Mesenchymal stem cell (in vitro differentiated cells and primary cell): Measurements from ENCODE around the gene CDC42SE1.

Experiments used
- DNase-seq: peaks from one replicate; pipeline ENCODE4 v3.0.0-alpha.2; 2013
- H2AFZ ChIP-seq: one replicate; pipeline ENCODE4 v1.6.1; 2013; ENCODE audit warnings: low read depth, mild to moderate bottlenecking, control low read depth, inconsistent platforms, low read length, moderate library complexity
- H2AK5ac ChIP-seq: 2 replicates; pipeline ENCODE4 v1.6.1; 2013; ENCODE audit warnings: low read length, moderate library complexity, mild to moderate bottlenecking, inconsistent platforms; ENCODE audit not compliant: severe bottlenecking
- H2BK120ac ChIP-seq: one replicate; pipeline ENCODE4 v1.6.1; 2013; ENCODE audit warnings: low read depth, mild to moderate bottlenecking, inconsistent platforms, low read length, moderate library complexity
- H2BK12ac ChIP-seq, 2 experiments: one replicate each; pipeline ENCODE4 v1.6.1; 2013; ENCODE audit warnings: inconsistent platforms in 2 of 2, low read length in 2 of 2, mild to moderate bottlenecking in 2 of 2, moderate library complexity in 2 of 2, control low read depth in 1 of 2
- H2BK15ac ChIP-seq: one replicate; pipeline ENCODE4 v1.6.1; 2013; ENCODE audit warnings: mild to moderate bottlenecking, low read depth, inconsistent platforms; ENCODE audit not compliant: poor library complexity, severe bottlenecking
- H2BK5ac ChIP-seq: 2 replicates; pipeline ENCODE4 v1.6.1; 2013; ENCODE audit warnings: low read depth, mild to moderate bottlenecking, low read length, control low read depth, inconsistent platforms; ENCODE audit not compliant: poor library complexity, severe bottlenecking
- H3K14ac ChIP-seq, 2 experiments: one replicate each; pipeline ENCODE4 v1.6.1; 2013; ENCODE audit warnings: inconsistent platforms in 2 of 2, low read length in 2 of 2, control low read depth in 1 of 2, mild to moderate bottlenecking in 1 of 2, moderate library complexity in 1 of 2
- H3K18ac ChIP-seq, 2 experiments: one replicate each; pipeline ENCODE4 v1.6.1; 2013; ENCODE audit warnings: inconsistent platforms in 2 of 2, low read length in 2 of 2, control low read depth in 1 of 2, low read depth in 1 of 2, mild to moderate bottlenecking in 1 of 2
- H3K23ac ChIP-seq, 2 experiments: one replicate each; pipeline ENCODE4 v1.6.1; 2013; ENCODE audit warnings: inconsistent platforms in 2 of 2, low read length in 2 of 2, mild to moderate bottlenecking in 2 of 2, moderate library complexity in 2 of 2, control low read depth in 1 of 2
- H3K27ac ChIP-seq: 2 replicates; pipeline ENCODE4 v1.5.1; 2013; ENCODE audit warnings: mild to moderate bottlenecking, moderate library complexity, low read length, control low read depth, inconsistent platforms; ENCODE audit not compliant: poor library complexity, severe bottlenecking
- H3K27me3 ChIP-seq, 2 experiments: 2 replicates each; pipeline versions ENCODE4 v1.6.1 to v1.7.0; 2013; ENCODE audit warnings: low read length in 2 of 2, mild to moderate bottlenecking in 2 of 2, moderate library complexity in 2 of 2, control low read depth in 1 of 2, inconsistent platforms in 1 of 2; ENCODE audit not compliant: control insufficient read depth in 1 of 2, insufficient read depth in 1 of 2
- H3K36me3 ChIP-seq, 2 experiments: 2 replicates each; pipeline versions ENCODE4 v1.6.1 to v1.7.0; 2013; ENCODE audit warnings: low read length in 2 of 2, control low read depth in 1 of 2, inconsistent platforms in 1 of 2, low read depth in 1 of 2, mild to moderate bottlenecking in 1 of 2; ENCODE audit not compliant: insufficient read depth in 2 of 2, control insufficient read depth in 1 of 2
- H3K4ac ChIP-seq, 2 experiments: one replicate each; pipeline ENCODE4 v1.6.1; 2013; ENCODE audit warnings: inconsistent platforms in 2 of 2, low read length in 2 of 2, mild to moderate bottlenecking in 2 of 2, moderate library complexity in 2 of 2, control low read depth in 1 of 2, low read depth in 1 of 2
- H3K4me1 ChIP-seq: 2 replicates; pipeline ENCODE4 v1.6.1; 2013; ENCODE audit warnings: low read depth, low read length, control low read depth; ENCODE audit not compliant: control insufficient read depth, insufficient read depth
- H3K4me2 ChIP-seq: 2 replicates; pipeline ENCODE4 v1.6.1; 2013; ENCODE audit warnings: low read length, mild to moderate bottlenecking, inconsistent platforms; ENCODE audit not compliant: poor library complexity, severe bottlenecking
- H3K4me3 ChIP-seq, 2 experiments: 2 replicates each; pipeline versions ENCODE4 v1.5.1 to v1.7.0; 2013; ENCODE audit warnings: low read length in 2 of 2, mild to moderate bottlenecking in 2 of 2, control low read depth in 1 of 2, low read depth in 1 of 2; ENCODE audit not compliant: insufficient read depth in 1 of 2
- H3K79me1 ChIP-seq: replicated peaks from 2 replicates; pipeline ENCODE4 v1.6.1; 2013; ENCODE audit warnings: mild to moderate bottlenecking, control low read depth, low read length, inconsistent platforms; ENCODE audit not compliant: poor library complexity, severe bottlenecking
- H3K9ac ChIP-seq: 2 replicates; pipeline ENCODE4 v1.7.0; 2013; ENCODE audit warnings: mild to moderate bottlenecking, low read length, moderate library complexity
- H3K9me3 ChIP-seq: 2 replicates; pipeline ENCODE4 v1.7.0; 2013; ENCODE audit warnings: mild to moderate bottlenecking, low read length; ENCODE audit not compliant: control insufficient read depth
- H4K8ac ChIP-seq: one replicate; pipeline ENCODE4 v1.6.1; 2013; ENCODE audit warnings: inconsistent platforms, mild to moderate bottlenecking, low read length, moderate library complexity
- H4K91ac ChIP-seq: one replicate; pipeline ENCODE4 v1.6.1; 2013; ENCODE audit warnings: mild to moderate bottlenecking, low read length, inconsistent platforms
- WGBS: methylation state at CpG from one replicate; pipeline ENCODE4 v1.1.7; 2013; ENCODE audit warnings: mixed read lengths; 5-methylcytosine and 5-hydroxymethylcytosine counted together

Gene CDC42SE1

DNA sequence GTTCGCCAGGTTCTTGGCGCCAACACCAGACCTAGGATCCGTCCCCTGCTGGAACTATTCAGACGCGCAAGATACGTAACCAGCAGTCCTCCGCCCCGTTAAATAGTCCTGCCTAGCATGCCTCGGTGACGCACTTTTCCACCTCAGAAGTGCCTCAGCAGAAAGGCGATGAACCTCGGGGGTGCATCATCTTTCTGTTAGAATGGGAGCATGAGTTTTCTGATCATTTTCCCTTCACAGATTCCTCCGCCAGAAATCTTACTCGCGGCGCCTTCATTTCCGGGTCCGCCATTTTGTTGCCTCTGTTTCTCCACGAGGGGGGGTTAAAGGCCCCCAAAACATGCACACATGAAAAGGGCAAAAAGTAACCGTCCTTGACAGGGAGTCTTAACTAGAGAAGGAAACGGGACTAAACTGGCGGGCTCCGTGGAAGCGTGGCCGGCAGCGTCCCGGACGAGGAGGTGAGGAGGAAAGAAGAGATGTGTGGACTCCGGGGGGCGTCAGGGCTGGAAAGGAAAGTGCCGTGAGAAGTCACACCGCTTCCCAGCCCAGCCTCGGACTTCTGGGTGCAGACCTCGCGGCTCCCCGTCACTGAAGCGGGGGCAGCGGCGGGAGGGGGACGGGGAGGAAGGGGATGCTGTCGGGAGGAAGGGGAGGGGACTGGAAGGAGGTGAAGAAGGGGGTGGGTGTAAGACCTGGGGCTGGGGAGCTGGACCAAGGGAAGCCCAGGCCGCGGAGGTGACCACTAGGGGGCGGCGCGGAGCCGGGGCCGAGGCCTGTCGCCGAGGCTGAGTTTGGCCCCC, 11.3 kb upstream of the CDC42SE1 start, which contains the start of gene GABPB2:
Gene GABPB2, plus strand, starts transcription at position 288 of the 803 bp plus-strand sequence. CDS start 17,429 bp downstream, outside the sequence.
- Histone ChIP-seq H3K27me3 (no peaks in the 10 kb centered on the region), H3K36me3 (peaks cover 19 to 31% of the 10 kb centered on the region in 2 experiments), H2BK15ac (peak within 1 kb of the TSS; percentile 44), H3K4me1 (peaks cover 4% of the 10 kb centered on the region), H2AFZ (peak within 1 kb of the TSS; percentile 97), H3K23ac (peak within 1 kb of the TSS in 1 of 2 experiments; percentile 85), H3K4ac (peak within 1 kb of the TSS; percentile 80 to 93), H3K9ac (peak within 1 kb of the TSS; percentile 95), H3K14ac (peak within 1 kb of the TSS; percentile 85 to 93), H2BK120ac (peak within 1 kb of the TSS; percentile 77), H4K8ac (peak within 1 kb of the TSS; percentile 99), H2AK5ac (no peak within 1 kb of the TSS), H3K4me2 (peak within 1 kb of the TSS; percentile 9), H3K4me3 (peak within 1 kb of the TSS; percentile 58 to 92), H3K79me1 (peaks cover 4% of the 10 kb centered on the region), H4K91ac (peak within 1 kb of the TSS; percentile 96), H3K9me3 (no peaks in the 10 kb centered on the region), H3K18ac (peak within 1 kb of the TSS; percentile 97 to 98), H2BK12ac (peak within 1 kb of the TSS in 1 of 2 experiments; percentile 15), H3K27ac (peak within 1 kb of the TSS; percentile 91), H2BK5ac (peak within 1 kb of the TSS; percentile 71)
- DNase-seq, result peak; percentile 97
- WGBS, result under 1% methylated on average over 43 of the region's 50 CpGs

DNA sequence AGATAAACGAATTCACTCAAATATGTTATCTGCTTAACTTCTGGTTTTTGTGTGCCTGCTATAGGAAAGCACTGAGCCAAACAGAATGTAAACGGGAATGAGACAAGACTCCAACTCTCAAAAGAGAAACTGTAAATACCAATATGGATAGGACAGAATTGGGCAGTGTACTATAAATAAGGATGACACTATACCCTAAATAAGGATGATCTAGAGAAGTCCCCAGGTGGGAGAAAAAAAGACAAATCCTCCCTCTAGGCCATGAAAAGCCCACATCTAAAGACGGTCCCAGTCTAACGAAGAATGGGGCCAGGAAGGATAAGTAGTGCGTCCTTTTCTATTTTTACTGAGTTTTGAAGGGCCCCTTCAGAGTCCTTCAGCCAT, 9.7 kb upstream of the CDC42SE1 start:
- no peak overlapping the region for H3K23ac ChIP-seq
- H2BK15ac ChIP-seq, result no peak overlapping the region
- peak overlapping the region in 1 of 2 experiments; percentile 92 for H3K4me3 ChIP-seq
- 100% methylated on average over 2 of the region's 5 CpGs for WGBS
- DNase-seq, result no peak
- no peak overlapping the region for H2BK5ac ChIP-seq
- H3K27ac ChIP-seq, result no peak overlapping the region
- no peak overlapping the region for H2AFZ ChIP-seq
- H3K9me3 ChIP-seq, result no peaks in the 10 kb centered on the region
- no peak overlapping the region for H3K14ac ChIP-seq
- no peak overlapping the region for H3K9ac ChIP-seq
- no peak overlapping the region for H2BK12ac ChIP-seq
- H3K36me3 ChIP-seq, result peaks cover 15 to 33% of the 10 kb centered on the region in 2 experiments
- no peak overlapping the region for H4K8ac ChIP-seq
- H3K79me1 ChIP-seq, result peaks cover 4% of the 10 kb centered on the region
- no peak overlapping the region for H2AK5ac ChIP-seq
- no peak overlapping the region for H2BK120ac ChIP-seq
- H3K4ac ChIP-seq, result no peak overlapping the region
- H3K27me3 ChIP-seq, result no peaks in the 10 kb centered on the region
- no peak overlapping the region for H3K18ac ChIP-seq
- H3K4me2 ChIP-seq, result no peak overlapping the region
- peaks cover 6% of the 10 kb centered on the region for H3K4me1 ChIP-seq
- H4K91ac ChIP-seq, result no peak overlapping the region

DNA sequence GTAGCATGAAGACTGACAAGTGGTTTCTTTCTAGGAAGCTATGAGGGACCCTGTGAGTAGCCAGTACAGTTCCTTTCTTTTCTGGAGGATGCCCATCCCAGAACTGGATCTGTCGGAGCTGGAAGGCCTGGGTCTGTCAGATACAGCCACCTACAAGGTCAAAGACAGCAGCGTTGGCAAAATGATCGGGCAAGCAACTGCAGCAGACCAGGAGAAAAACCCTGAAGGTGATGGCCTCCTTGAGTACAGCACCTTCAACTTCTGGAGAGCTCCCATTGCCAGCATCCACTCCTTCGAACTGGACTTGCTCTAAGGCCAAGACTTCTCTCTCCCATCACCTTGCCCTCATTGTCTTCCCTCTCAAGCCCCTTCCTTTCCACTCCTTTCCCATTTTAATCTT, 7.8 kb upstream of the CDC42SE1 start:
- Histone ChIP-seq H2BK120ac (no peak overlapping the region), H3K23ac (no peak overlapping the region), H3K9me3 (no peaks in the 10 kb centered on the region), H2BK5ac (no peak overlapping the region), H3K4me3 (no peak overlapping the region), H4K8ac (no peak overlapping the region), H2AK5ac (no peak overlapping the region), H3K79me1 (peaks cover 4% of the 10 kb centered on the region), H2AFZ (no peak overlapping the region), H3K27ac (no peak overlapping the region), H3K14ac (no peak overlapping the region), H2BK15ac (no peak overlapping the region), H3K9ac (no peak overlapping the region), H3K36me3 (peaks cover 11 to 35% of the 10 kb centered on the region in 2 experiments), H3K4me2 (no peak overlapping the region), H3K4ac (no peak overlapping the region), H3K4me1 (peaks cover 9% of the 10 kb centered on the region), H3K27me3 (no peaks in the 10 kb centered on the region), H4K91ac (no peak overlapping the region), H2BK12ac (no peak overlapping the region), H3K18ac (no peak overlapping the region)
- 97% methylated on average over 4 of the region's 4 CpGs for WGBS
- no peak for DNase-seq

DNA sequence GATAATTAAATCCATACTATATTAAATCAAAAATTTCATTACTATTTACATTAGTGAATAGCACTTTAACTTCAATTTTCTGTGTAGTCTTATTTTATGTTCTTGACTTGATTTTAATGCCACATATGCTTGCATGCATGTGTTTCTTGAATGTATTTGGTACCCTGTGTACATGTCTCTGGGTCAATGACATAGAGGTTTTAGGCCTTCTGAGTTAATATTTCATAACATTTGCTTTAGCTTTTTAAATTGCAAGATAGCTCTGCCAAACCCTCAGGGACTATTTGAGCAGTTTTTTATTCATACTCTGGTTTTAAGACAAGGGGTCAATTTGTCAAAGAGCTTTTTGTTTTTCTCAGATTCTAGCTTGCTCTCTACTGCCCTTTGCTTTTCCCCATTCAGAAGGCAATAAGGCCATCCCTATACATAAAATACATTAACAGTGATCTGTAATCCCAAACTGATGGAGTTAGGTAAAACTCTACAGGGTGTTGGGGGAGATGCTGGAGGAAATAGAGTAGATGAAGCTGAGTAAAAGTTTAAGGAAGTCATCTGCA, 5.7 kb upstream of the CDC42SE1 start:
- H3K27me3 ChIP-seq, result no peaks in the 10 kb centered on the region
- no peaks in the 10 kb centered on the region for H3K9me3 ChIP-seq

More for the DNA sequence above, 5.7 kb upstream of the CDC42SE1 start:
- Histone ChIP-seq H3K4ac (no peak overlapping the region), H4K91ac (no peak overlapping the region), H2BK12ac (no peak overlapping the region), H3K4me1 (peaks cover 5% of the 10 kb centered on the region), H2BK15ac (no peak overlapping the region), H3K4me3 (no peak overlapping the region), H3K27ac (no peak overlapping the region), H2AFZ (no peak overlapping the region), H2BK5ac (no peak overlapping the region), H3K18ac (no peak overlapping the region), H3K9ac (no peak overlapping the region), H3K79me1 (peaks cover 4% of the 10 kb centered on the region), H2BK120ac (no peak overlapping the region), H3K4me2 (no peak overlapping the region), H2AK5ac (no peak overlapping the region), H4K8ac (no peak overlapping the region), H3K36me3 (peaks cover 11 to 26% of the 10 kb centered on the region in 2 experiments), H3K14ac (no peak overlapping the region), H3K23ac (no peak overlapping the region)
- no peak for DNase-seq
